K562 (cell line): ENCODE results near the gene TCL1B.

ENCODE experiments used
- GTF2E2 ChIP-seq: fragments of 200-800 bp; sonication (Bioruptor generic); IDR thresholded peaks from 2 replicates; pipeline ENCODE4 v1.6.1; 2016; ENCODE audit warnings: missing genetic modification characterization, missing compliant biosample characterization
- HMG20B ChIP-seq: fragments of 250-450 bp; sonication (Bioruptor Pico); IDR thresholded peaks from 2 replicates; pipeline ENCODE4 v1.5.0; 2021; ENCODE audit warnings: mild to moderate bottlenecking
- POLR2A ChIP-seq: fragments of 450-650 bp; conservative IDR thresholded peaks from 2 replicates; pipeline ENCODE4 v1.6.1; 2016

DNA sequence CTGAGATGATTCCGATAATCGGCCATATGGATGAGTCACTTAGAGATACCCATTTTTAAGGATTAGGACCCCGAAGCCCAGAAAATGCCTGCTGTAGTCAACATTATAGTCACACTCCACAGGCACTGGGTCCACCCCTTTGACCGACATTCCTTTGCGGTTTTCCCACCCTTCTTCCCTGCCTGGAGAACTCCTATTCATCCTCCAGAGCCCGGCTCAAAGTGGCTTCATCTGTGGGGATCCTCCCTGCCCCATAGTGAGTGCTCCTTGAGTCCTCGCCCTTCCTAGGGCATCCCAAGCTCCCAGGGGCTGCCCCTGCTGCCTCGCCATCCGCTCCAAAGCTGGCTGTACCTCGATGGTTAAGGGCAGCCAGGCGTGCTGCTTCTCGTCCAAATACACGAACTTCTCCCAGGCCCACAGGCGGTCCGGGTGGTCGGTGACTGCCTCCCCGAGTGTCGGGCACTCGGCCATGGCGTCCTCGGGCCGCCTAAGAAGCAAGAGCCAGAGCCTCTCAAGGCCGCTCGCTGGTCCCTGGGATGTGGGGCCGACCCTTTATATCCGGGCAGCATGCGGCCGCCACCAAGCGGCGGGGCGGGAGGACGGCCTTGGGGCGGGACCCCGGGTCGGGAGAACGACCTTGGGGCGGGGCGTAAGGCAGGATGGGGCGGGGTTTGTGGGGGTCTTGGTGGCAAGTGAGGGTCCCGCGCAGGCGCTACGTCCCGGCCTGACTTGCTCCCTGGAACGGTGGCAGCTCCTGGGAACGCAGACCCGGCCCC, 27.6 kb downstream of the TCL1B start, which contains the start of gene TCL1A:
- TF ChIP-seq GTF2E2 (tag) (no peak), HMG20B (CRISPR knock-in tag) (no peak), POLR2A (no peak)
